H1 (cell line): ENCODE measurements around the gene NWD2. TPM values are rescaled to one million over a fixed set of nuclear protein-coding genes. Genes with fewer than 3 reads are reported as not detected.

Experiments
- CTCF ChIA-PET: fragments of 300-600 bp; sonication (Branson Sonifier 250); formaldehyde crosslinking; loops from one replicate; lab custom pipeline; 2021; ENCODE audit not compliant: partially characterized antibody; lab: Charles Lee
- POLR2A ChIA-PET: fragments of 300-600 bp; sonication (Branson Sonifier 250); formaldehyde crosslinking; loops from one replicate; lab custom pipeline; 2021; ENCODE audit warnings: inconsistent platforms; ENCODE audit not compliant: partially characterized antibody; lab: Charles Lee
- DNase-seq, 2 experiments: peaks; one replicate each; pipeline versions ENCODE4 v3.0.0 to v3.0.0-alpha.2; 2010 to 2022; ENCODE audit warnings: low spot score in 2 of 2, low read depth in 1 of 2, mixed read lengths in 1 of 2
- FAIRE-seq: peaks from 2 replicates; lab custom pipeline; 2011; peaks lifted over from hg19 to GRCh38; lab: Jason Lieb, UNC
- H2AFZ ChIP-seq: 2 replicates; pipeline ENCODE4 v1.8.1; 2012; ENCODE audit warnings: low read length, inconsistent platforms
- H2AK5ac ChIP-seq: 2 replicates; pipeline ENCODE4 v1.6.1; 2013; ENCODE audit warnings: low read depth, low read length
- H2BK120ac ChIP-seq: replicated peaks from 2 replicates; pipeline ENCODE3; 2013; ENCODE audit warnings: low read depth, low read length, inconsistent platforms
- H2BK12ac ChIP-seq: 2 replicates; pipeline ENCODE4 v1.6.1; 2013; ENCODE audit warnings: low read depth, low read length
- H2BK15ac ChIP-seq: 2 replicates; pipeline ENCODE4 v1.6.1; 2013; ENCODE audit warnings: low read length
- H2BK20ac ChIP-seq: 2 replicates; pipeline ENCODE4 v1.6.1; 2013; ENCODE audit warnings: low read length
- H2BK5ac ChIP-seq: 2 replicates; pipeline ENCODE4 v1.6.1; 2013; ENCODE audit warnings: low read depth, low read length
- H3K14ac ChIP-seq: 2 replicates; pipeline ENCODE4 v1.6.1; 2013; ENCODE audit warnings: inconsistent platforms; ENCODE audit not compliant: insufficient read length
- H3K18ac ChIP-seq: 2 replicates; pipeline ENCODE4 v1.6.1; 2013; ENCODE audit warnings: low read length; ENCODE audit errors: extremely low read depth
- H3K23ac ChIP-seq: 2 replicates; pipeline ENCODE4 v1.6.1; 2013; ENCODE audit warnings: inconsistent platforms; ENCODE audit not compliant: insufficient read length
- H3K23me2 ChIP-seq: 2 replicates; pipeline ENCODE4 v1.6.1; 2013; ENCODE audit warnings: low read depth, low read length
- H3K27ac ChIP-seq: 2 replicates; pipeline ENCODE4 v1.6.1; 2011; ENCODE audit warnings: low read depth, low read length, inconsistent platforms
- H3K27me3 ChIP-seq, 4 experiments: replicated peaks in 1 of 4; 1 replicate in 1 of 4; 2 replicates in 3 of 4; pipeline versions ENCODE4 v1.6.1 to v1.8.1; 2011 to 2013; ENCODE audit warnings: low read length in 3 of 4, mild to moderate bottlenecking in 3 of 4, inconsistent platforms in 2 of 4, mixed read lengths in 2 of 4, moderate library complexity in 1 of 4; ENCODE audit not compliant: control insufficient read depth in 3 of 4, insufficient read depth in 3 of 4; ENCODE audit errors: extremely low read depth in 1 of 4
- H3K36me3 ChIP-seq, 4 experiments: 2 replicates each; pipeline versions ENCODE4 v1.6.1 to v1.8.1; 2011 to 2013; ENCODE audit warnings: mild to moderate bottlenecking in 4 of 4, low read length in 3 of 4, moderate library complexity in 2 of 4, control low read depth in 1 of 4, inconsistent platforms in 1 of 4; ENCODE audit not compliant: insufficient read depth in 4 of 4, control insufficient read depth in 2 of 4
- H3K4ac ChIP-seq: replicated peaks from 2 replicates; pipeline ENCODE3; 2013; ENCODE audit warnings: low read length, low read depth, mixed read lengths, inconsistent platforms; ENCODE audit not compliant: insufficient read length
- H3K4me1 ChIP-seq, 4 experiments: replicated peaks in 1 of 4; 1 replicate in 1 of 4; 2 replicates in 3 of 4; pipeline versions ENCODE4 v1.6.1 to v1.8.1; 2011 to 2013; ENCODE audit warnings: low read length in 3 of 4, inconsistent platforms in 2 of 4, mixed read lengths in 1 of 4; ENCODE audit not compliant: insufficient read depth in 4 of 4, control insufficient read depth in 3 of 4
- H3K4me2 ChIP-seq, 2 experiments: 2 replicates each; pipeline versions ENCODE4 v1.6.1 to v1.8.1; 2011 to 2013; ENCODE audit warnings: low read depth in 2 of 2, low read length in 2 of 2, control low read depth in 1 of 2, inconsistent platforms in 1 of 2, mild to moderate bottlenecking in 1 of 2; ENCODE audit not compliant: insufficient read depth in 1 of 2
- H3K4me3 ChIP-seq, 4 experiments: fragments of 200-600, 300-600 bp in 1 of 4; sonication (generic), shearing (Covaris generic), sonication (Bioruptor Twin) in 1 of 4; 2 replicates each; pipeline versions ENCODE4 v1.5.1 to v1.8.1; 2011 to 2016; ENCODE audit warnings: low read length in 4 of 4, low read depth in 3 of 4, control low read depth in 2 of 4, inconsistent platforms in 2 of 4, mild to moderate bottlenecking in 2 of 4, mixed read lengths in 1 of 4, moderate library complexity in 1 of 4; ENCODE audit not compliant: insufficient read depth in 2 of 4; ENCODE audit errors: extremely low read depth in 1 of 4
- H3K56ac ChIP-seq: replicated peaks from 2 replicates; pipeline ENCODE3; 2013; ENCODE audit warnings: low read depth, mild to moderate bottlenecking, mixed read lengths, low read length, inconsistent platforms; ENCODE audit not compliant: insufficient read length
- H3K79me1 ChIP-seq: 2 replicates; pipeline ENCODE4 v1.6.1; 2013; ENCODE audit warnings: low read depth, low read length, control low read depth
- H3K79me2 ChIP-seq, 2 experiments: 2 replicates each; pipeline versions ENCODE4 v1.6.1 to v1.8.1; 2012 to 2013; ENCODE audit warnings: low read length in 2 of 2, mild to moderate bottlenecking in 2 of 2, inconsistent platforms in 1 of 2; ENCODE audit not compliant: insufficient read depth in 2 of 2, control insufficient read depth in 1 of 2
- H3K9ac ChIP-seq, 4 experiments: replicated peaks in 1 of 4; 1 replicate in 1 of 4; 2 replicates in 3 of 4; pipeline versions ENCODE4 v1.6.1 to v1.8.1; 2011 to 2013; ENCODE audit warnings: low read depth in 3 of 4, low read length in 3 of 4, control low read depth in 2 of 4, mild to moderate bottlenecking in 2 of 4, moderate library complexity in 2 of 4, inconsistent platforms in 1 of 4; ENCODE audit errors: extremely low read depth in 1 of 4
- H3K9me3 ChIP-seq, 2 experiments: 2 replicates each; pipeline versions ENCODE4 v1.6.1 to v1.8.1; 2012 to 2013; ENCODE audit warnings: mild to moderate bottlenecking in 2 of 2, moderate library complexity in 2 of 2, control low read depth in 1 of 2, inconsistent platforms in 1 of 2, low read depth in 1 of 2, low read length in 1 of 2, mixed read lengths in 1 of 2; ENCODE audit not compliant: insufficient read depth in 2 of 2
- H4K20me1 ChIP-seq, 2 experiments: replicated peaks in 1 of 2; 2 replicates each; pipeline versions ENCODE3 to v1.8.1; 2011 to 2013; ENCODE audit warnings: inconsistent platforms in 2 of 2, low read length in 2 of 2, mild to moderate bottlenecking in 1 of 2; ENCODE audit not compliant: insufficient read depth in 2 of 2, control insufficient read depth in 1 of 2
- H4K5ac ChIP-seq: 2 replicates; pipeline ENCODE4 v1.6.1; 2013; ENCODE audit warnings: low read length, low read depth, mixed read lengths, inconsistent platforms; ENCODE audit not compliant: insufficient read length
- H4K8ac ChIP-seq: 2 replicates; pipeline ENCODE4 v1.8.0; 2013; ENCODE audit warnings: mild to moderate bottlenecking, moderate library complexity, low read length, inconsistent platforms; ENCODE audit not compliant: insufficient read depth; ENCODE audit errors: extremely low read depth
- H4K91ac ChIP-seq: replicated peaks from 2 replicates; pipeline ENCODE3; 2013; ENCODE audit warnings: low read length, mixed read lengths, inconsistent platforms; ENCODE audit not compliant: insufficient read length
- BACH1 ChIP-seq: IDR thresholded peaks from 2 replicates; pipeline ENCODE4 v1.6.1; 2012; ENCODE audit warnings: low read length, improper control_type of control experiment
- BRCA1 ChIP-seq: IDR thresholded peaks from 2 replicates; pipeline ENCODE4 v1.6.1; 2012; ENCODE audit warnings: low read depth, low read length, improper control_type of control experiment
- CREB1 ChIP-seq: IDR thresholded peaks from 2 replicates; pipeline ENCODE4 v1.6.1; 2012; ENCODE audit warnings: inconsistent platforms
- FOSL1 ChIP-seq: IDR thresholded peaks from 2 replicates; pipeline ENCODE4 v1.6.1; 2011; ENCODE audit warnings: mild to moderate bottlenecking, low read depth, low read length, moderate library complexity; ENCODE audit not compliant: insufficient read depth
- JUN ChIP-seq: IDR thresholded peaks from 2 replicates; pipeline ENCODE4 v1.6.1; 2011; ENCODE audit warnings: low read depth, mild to moderate bottlenecking, improper control_type of control experiment, low read length
- KDM4A ChIP-seq: IDR thresholded peaks from one replicate; pipeline ENCODE4 v1.7.1; 2012; ENCODE audit warnings: low read depth, mild to moderate bottlenecking, moderate library complexity, low read length, inconsistent platforms; ENCODE audit not compliant: severe bottlenecking
- POLR2AphosphoS5 ChIP-seq: IDR thresholded peaks from 2 replicates; pipeline ENCODE4 v1.6.1; 2011; ENCODE audit warnings: low read depth, low read length
- RNF2 ChIP-seq: fragments of 200-900, 300-1000 bp; sonication (generic); IDR thresholded peaks from 2 replicates; pipeline ENCODE4 v1.7.1; 2016; ENCODE audit warnings: borderline replicate concordance, low read depth, mild to moderate bottlenecking, antibody characterized with exemption, low read length; ENCODE audit not compliant: poor library complexity, severe bottlenecking; ENCODE audit errors: missing control alignments
- RXRA ChIP-seq: IDR thresholded peaks from 2 replicates; pipeline ENCODE4 v1.6.1; 2011; ENCODE audit warnings: low read depth, mild to moderate bottlenecking, low read length, moderate library complexity; ENCODE audit not compliant: insufficient read depth
- SUZ12 ChIP-seq: fragments of 200-600 bp; sonication (generic); IDR thresholded peaks from 2 replicates; pipeline ENCODE4 v1.6.1; 2012; ENCODE audit warnings: mild to moderate bottlenecking, inconsistent platforms, low read length, moderate library complexity, mixed read lengths
- TEAD4 ChIP-seq: IDR thresholded peaks from 2 replicates; pipeline ENCODE4 v1.6.1; 2012; ENCODE audit warnings: low read depth, low read length, inconsistent platforms, mixed read lengths
- USF2 ChIP-seq: IDR thresholded peaks from 2 replicates; pipeline ENCODE4 v1.6.1; 2011; ENCODE audit warnings: low read length, improper control_type of control experiment
- WGBS, 2 experiments: shearing (Covaris generic) in 1 of 2; methylation state at CpG; one replicate each; pipeline versions ENCODE4 v1.1.6 to v1.1.7; 2013 to 2015; ENCODE audit warnings: low lambda C conversion rate in 2 of 2, mixed read lengths in 2 of 2, inconsistent platforms in 1 of 2, low coverage in 1 of 2, missing lambda C conversion rate in 1 of 2; ENCODE audit not compliant: insufficient replicate concordance in 2 of 2, insufficient coverage in 1 of 2, insufficient read length in 1 of 2; ENCODE audit errors: extremely low coverage in 1 of 2, missing lambda C conversion rate in 1 of 2; 5-methylcytosine and 5-hydroxymethylcytosine counted together
- polyA plus RNA-seq, 7 experiments: library from polyadenylated mRNA; depleted of rRNA in 3 of 7; stranded (reverse) in 5 of 7; unstranded in 2 of 7; fragments of >200 nt in 5 of 7; fragments of 200-250 nt in 2 of 7; gene quantifications; 1 replicate in 5 of 7; 2 replicates in 1 of 7; 4 replicates in 1 of 7; pipeline versions ENCODE4 v1.2.1 to v1.2.3, GENCODE V29; 2011 to 2013; ENCODE audit warnings: missing spikeins in 2 of 7, mixed read lengths in 2 of 7
- total RNA-seq: library from RNA; stranded (reverse); fragmentation: NEBNext Ultra II Directional; extraction: Animal tissue kit (Norgen Biotek cat#: 25700); gene quantifications from 2 replicates; pipeline ENCODE4 v1.2.1, GENCODE V29; 2021

The NWD2 gene
- total and polyA plus RNA-seq, 2 of the 8 experiments (the other 6 are each of a cell fraction or from before 2014, with no cell fraction given), result under 0.01 TPM; not detected in 1

GRCh38 chr4:37326852-37327251 lies 82.3 kb downstream of the NWD2 start:
- no peak for FAIRE-seq
- no peak overlapping the region for H3K27ac ChIP-seq
- TF ChIP-seq JUN (no peak), FOSL1 (no peak), USF2 (no peak), RXRA (no peak), BACH1 (no peak), CREB1 (no peak), TEAD4 (no peak), BRCA1 (no peak), SUZ12 (no peak), POLR2AphosphoS5 (no peak), RNF2 (no peak), KDM4A (no peak)
- no peak overlapping the region for H3K9ac ChIP-seq
- H4K8ac ChIP-seq, result no peak overlapping the region
- H3K23me2 ChIP-seq, result no peaks in the 10 kb centered on the region
- H3K18ac ChIP-seq, result no peak overlapping the region
- no peaks in the 10 kb centered on the region for H3K79me1 ChIP-seq
- H3K36me3 ChIP-seq, result no peaks in the 10 kb centered on the region
- no peak overlapping the region for H4K91ac ChIP-seq
- DNase-seq, result no peak
- H4K20me1 ChIP-seq, result no peaks in the 10 kb centered on the region
- H3K4me3 ChIP-seq, result no peak overlapping the region
- no peak overlapping the region for H2AK5ac ChIP-seq
- no peak overlapping the region for H2AFZ ChIP-seq
- ChIA-PET CTCF (no interaction called here), POLR2A (no interaction called here)
- H3K4me1 ChIP-seq, result peaks cover 0 to 5% (median 0%) of the 10 kb centered on the region in 4 experiments; a peak in 1 of 7 replicates
- H3K56ac ChIP-seq, result no peak overlapping the region
- no peaks in the 10 kb centered on the region for H3K27me3 ChIP-seq
- no peak overlapping the region for H3K23ac ChIP-seq
- no peaks in the 10 kb centered on the region for H3K9me3 ChIP-seq
- no peak overlapping the region for H3K4me2 ChIP-seq
- no peak overlapping the region for H3K4ac ChIP-seq
- no peak overlapping the region for H3K14ac ChIP-seq
- no peak overlapping the region for H2BK12ac ChIP-seq
- H2BK15ac ChIP-seq, result no peak overlapping the region
- 92% methylated on average over 1 of the region's 1 CpG; no CpG with 5 or more reads in 1 of the 2 experiments for WGBS, 2 experiments
- no peak overlapping the region for H4K5ac ChIP-seq
- H2BK120ac ChIP-seq, result no peak overlapping the region
- no peak overlapping the region for H2BK5ac ChIP-seq
- H3K79me2 ChIP-seq, result no peaks in the 10 kb centered on the region
- no peak overlapping the region for H2BK20ac ChIP-seq
